Measurements from ENCODE around the gene ATG12. TPM values are rescaled to one million over a fixed set of nuclear protein-coding genes. Genes with fewer than 3 reads are reported as not detected.

Gene ATG12
- total RNA-seq, 6 donors from 2014 or later, result 28.3 to 63.0 (median 33.0) TPM

GRCh38 chr5:115788440-115788839, 52.9 kb downstream of the ATG12 start:
- Histone ChIP-seq H3K27me3 (no peaks in the 10 kb centered on the region), H3K9me3 (no peaks in the 10 kb centered on the region), H3K36me3 (no peaks in the 10 kb centered on the region), H3K4me1 (no peaks in the 10 kb centered on the region), H3K4me3 (no peak overlapping the region), H3K27ac (no peak overlapping the region)
- DNase-seq (no peak), ATAC-seq (ENCODE audit: low FRiP score in 2 of 2) (no peak)
- WGBS, 2 donors, result 97 to 98% methylated on average over 1 of the region's 1 CpG
- no peak for TF ChIP-seq EP300 (IDR thresholded peaks at IDR 0.05)
- TF ChIP-seq POLR2A (IDR thresholded peaks at IDR 0.05), result no peak

GRCh38 chr5:115787426-115787825, 53.9 kb downstream of the ATG12 start:
- Histone ChIP-seq H3K4me1 (no peaks in the 10 kb centered on the region), H3K4me3 (no peak overlapping the region), H3K27me3 (no peaks in the 10 kb centered on the region), H3K27ac (no peak overlapping the region), H3K36me3 (no peaks in the 10 kb centered on the region), H3K9me3 (no peaks in the 10 kb centered on the region)
- TF ChIP-seq POLR2A (IDR thresholded peaks at IDR 0.05) (no peak), POLR2AphosphoS5 (IDR thresholded peaks at IDR 0.05) (no peak), EP300 (IDR thresholded peaks at IDR 0.05) (no peak), CTCF (IDR thresholded peaks at IDR 0.05) (no peak)
- no peak for ATAC-seq (ENCODE audit: low FRiP score in 2 of 2)
- 0 to 37% methylated on average over 1 of the region's 1 CpG for WGBS, 2 donors
- no peak for DNase-seq

- Histone ChIP-seq H3K27me3 (no peaks in the 10 kb centered on the region), H3K9me3 (no peaks in the 10 kb centered on the region), H3K4me1 (no peaks in the 10 kb centered on the region), H3K4me3 (no peak overlapping the region), H3K27ac (no peak overlapping the region), H3K36me3 (no peaks in the 10 kb centered on the region)
- ATAC-seq (ENCODE audit: low FRiP score in 2 of 2) (no peak), DNase-seq (no peak)
- TF ChIP-seq CTCF (IDR thresholded peaks at IDR 0.05) (no peak), POLR2A (IDR thresholded peaks at IDR 0.05) (no peak), EP300 (IDR thresholded peaks at IDR 0.05) (no peak), POLR2AphosphoS5 (IDR thresholded peaks at IDR 0.05) (no peak)
- WGBS, 2 donors, result 29 to 47% methylated on average over 3 to 6 of the region's 6 CpGs
These were observed 55.8 kb downstream of the ATG12 start for GRCh38 chr5:115785381-115786065.

- Histone ChIP-seq H3K4me3 (no peak overlapping the region), H3K27ac (no peak overlapping the region), H3K9me3 (no peaks in the 10 kb centered on the region), H3K36me3 (no peaks in the 10 kb centered on the region), H3K27me3 (no peaks in the 10 kb centered on the region), H3K4me1 (no peaks in the 10 kb centered on the region)
- 53 to 69% methylated on average over 1 of the region's 1 CpG for WGBS, 2 donors
- TF ChIP-seq POLR2AphosphoS5 (IDR thresholded peaks at IDR 0.05), result no peak
- TF ChIP-seq EP300 (IDR thresholded peaks at IDR 0.05), result no peak
- TF ChIP-seq CTCF (IDR thresholded peaks at IDR 0.05), result no peak
- TF ChIP-seq POLR2A (IDR thresholded peaks at IDR 0.05), result no peak
- ATAC-seq (ENCODE audit: low FRiP score in 2 of 2), result no peak
- DNase-seq, result no peak
These were observed 62.9 kb downstream of the ATG12 start for GRCh38 chr5:115778417-115778816.

Other genes with a start within 250 kb of the ATG12 start
- gene TICAM2, start 239.1 kb downstream of the ATG12 start, total RNA-seq, result 1 to 10 TPM in 4 of 6 donors, under 1 TPM in 2; 0.30 to 6.7 (median 1.8) TPM
- 100 to 1,000 TPM in 3 of 6 donors, 10 to 100 TPM in 3; 16.8 to 116 (median 99.6) TPM for gene TMED7, start 215.5 kb downstream of the ATG12 start, total RNA-seq
- 10 to 100 TPM in 1 of 6 donors, 1 to 10 TPM in 5; 2.3 to 14.4 (median 6.9) TPM for gene CDO1, start 24.9 kb downstream of the ATG12 start, total RNA-seq
- 10 to 100 TPM in 5 of 6 donors, 1 to 10 TPM in 1; 8.9 to 81.1 (median 46.5) TPM for gene AP3S1, start 370 bp upstream of the ATG12 start, total RNA-seq
- gene LVRN, start 120.9 kb upstream of the ATG12 start, total RNA-seq, result under 1 TPM in 3 of 6 donors, not detected in 3; 0.17 to 0.40 (median 0.30) TPM
- not detected for gene ARL14EPL, start 190.9 kb upstream of the ATG12 start, total RNA-seq
- gene COMMD10, start 243.5 kb upstream of the ATG12 start, total RNA-seq, result 10 to 100 TPM; 16.5 to 49.2 (median 25.4) TPM

Measured in upper lobe of left lung (tissue), 6 donors.